IPS DF 6.9 (cell line): Measurements from ENCODE around the gene STAM2.
A peak's percentile ranks its signal among the peaks of the same experiment; 100 is the strongest.
"Not testable (repeated sequence)": the region's sequence is repeated elsewhere in the genome, so short reads cannot be mapped to it uniquely, and the experiment has no call there.

Source experiments
- DNase-seq: peaks from one replicate; pipeline ENCODE4 v3.0.0-alpha.2; 2013; ENCODE audit warnings: low read depth, low spot score
- H3K27ac ChIP-seq: one replicate; pipeline ENCODE4 v1.5.1; 2013; ENCODE audit warnings: low read length, control low read depth
- H3K27me3 ChIP-seq: 2 replicates; pipeline ENCODE4 v1.6.1; 2013; ENCODE audit warnings: mild to moderate bottlenecking, low read length; ENCODE audit not compliant: control insufficient read depth, insufficient read depth
- H3K36me3 ChIP-seq: 2 replicates; pipeline ENCODE4 v1.6.1; 2013; ENCODE audit warnings: low read length; ENCODE audit not compliant: control insufficient read depth, insufficient read depth
- H3K4me1 ChIP-seq: 2 replicates; pipeline ENCODE4 v1.6.1; 2013; ENCODE audit warnings: low read length; ENCODE audit not compliant: control insufficient read depth, insufficient read depth
- H3K4me3 ChIP-seq: 2 replicates; pipeline ENCODE4 v1.5.1; 2013; ENCODE audit warnings: mild to moderate bottlenecking, low read length
- H3K9me3 ChIP-seq: 2 replicates; pipeline ENCODE4 v1.6.1; 2013; ENCODE audit warnings: low read length, inconsistent platforms; ENCODE audit not compliant: control insufficient read depth, insufficient read depth
- WGBS: extraction: QIAGEN DNeasy Blood & Tissue Kit; methylation state at CpG from one replicate; pipeline ENCODE4 v1.1.7; 2013; ENCODE audit warnings: mixed read lengths, missing lambda C conversion rate; ENCODE audit not compliant: insufficient read length, insufficient coverage; 5-methylcytosine and 5-hydroxymethylcytosine counted together

STAM2 gene

GRCh38 chr2:152197508-152198284, 22.1 kb upstream of the STAM2 start:
- H3K4me3 ChIP-seq, H3K27me3 ChIP-seq, H3K9me3 ChIP-seq, H3K27ac ChIP-seq, H3K4me1 ChIP-seq, DNase-seq, H3K36me3 ChIP-seq: not testable (repeated sequence)
- no CpG with 5 or more reads among the region's 1 CpG for WGBS

GRCh38 chr2:152189622-152190495, 14.3 kb upstream of the STAM2 start:
- Histone ChIP-seq H3K4me3 (no peak overlapping the region), H3K36me3 (no peaks in the 10 kb centered on the region), H3K9me3 (no peaks in the 10 kb centered on the region), H3K4me1 (no peaks in the 10 kb centered on the region), H3K27ac (no peak overlapping the region), H3K27me3 (peaks cover 2% of the 10 kb centered on the region; the same call in 1 of the 2 replicates)
- WGBS = no CpG with 5 or more reads among the region's 8 CpGs
- DNase-seq = no peak

DNA sequence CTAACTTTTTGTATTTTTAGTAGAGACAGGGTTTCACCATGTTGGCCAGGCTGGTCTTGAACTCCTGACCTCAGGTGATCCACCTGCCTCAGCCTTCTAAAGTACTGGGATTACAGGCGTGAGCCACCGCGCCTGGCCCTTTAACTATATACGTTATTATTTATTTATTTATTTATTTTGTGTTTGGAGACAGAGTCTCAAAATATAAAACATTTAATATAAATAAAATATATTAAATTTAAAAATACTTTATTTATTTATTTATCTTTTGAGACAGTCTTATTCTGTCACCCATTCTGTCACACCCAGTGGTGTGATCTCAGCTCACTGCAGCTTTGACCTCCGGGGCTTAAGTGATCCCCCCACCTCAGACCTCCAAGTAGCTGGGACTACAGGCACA, 11.2 kb upstream of the STAM2 start:
- not testable (repeated sequence) for H3K36me3 ChIP-seq, H3K4me3 ChIP-seq
- no CpG with 5 or more reads among the region's 5 CpGs for WGBS

DNA sequence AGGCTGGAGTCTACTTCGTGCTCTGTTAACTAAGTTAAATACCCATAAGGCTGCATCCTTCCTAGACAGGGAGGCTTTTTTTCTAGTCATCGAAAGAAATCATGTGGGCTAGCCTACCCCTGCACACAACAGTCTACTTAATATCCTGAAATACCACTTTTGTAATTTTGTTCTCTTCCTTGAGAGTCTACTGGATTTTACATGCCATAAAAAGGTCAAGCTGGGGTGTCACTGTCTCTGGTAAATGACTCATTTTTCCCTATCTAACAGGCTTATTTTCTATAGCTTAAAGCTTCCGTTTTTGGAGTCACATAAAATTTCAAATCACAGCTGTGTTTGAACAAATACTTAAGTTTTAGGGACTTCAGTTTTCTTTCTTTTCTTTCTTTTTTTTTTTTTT, 10.7 kb upstream of the STAM2 start:
- Histone ChIP-seq H3K4me1 (no peaks in the 10 kb centered on the region), H3K36me3 (no peaks in the 10 kb centered on the region), H3K4me3 (no peak overlapping the region), H3K9me3 (no peaks in the 10 kb centered on the region; the same call in 1 of the 2 replicates), H3K27me3 (peaks cover 2% of the 10 kb centered on the region; the same call in 1 of the 2 replicates), H3K27ac (no peak overlapping the region)
- DNase-seq = no peak
- WGBS = no CpG with 5 or more reads among the region's 3 CpGs

More for the DNA sequence above, 11.2 kb upstream of the STAM2 start:
- not testable (repeated sequence) for H3K27me3 ChIP-seq, H3K4me1 ChIP-seq, DNase-seq, H3K27ac ChIP-seq, H3K9me3 ChIP-seq

- DNase-seq = no peak
- H3K4me3 ChIP-seq = no peak overlapping the region
- no peaks in the 10 kb centered on the region for H3K36me3 ChIP-seq
- no peak overlapping the region for H3K27ac ChIP-seq
- no peaks in the 10 kb centered on the region; the same call in 1 of the 2 replicates for H3K9me3 ChIP-seq
- no CpG with 5 or more reads among the region's 1 CpG for WGBS
- H3K27me3 ChIP-seq = peaks cover 2% of the 10 kb centered on the region; the same call in 1 of the 2 replicates
- H3K4me1 ChIP-seq = no peaks in the 10 kb centered on the region
Observed at GRCh38 chr2:152183401-152184073, 8.0 kb upstream of the STAM2 start.

- not testable (repeated sequence) for H3K4me3 ChIP-seq, DNase-seq, H3K4me1 ChIP-seq, H3K36me3 ChIP-seq, H3K27me3 ChIP-seq, H3K9me3 ChIP-seq, H3K27ac ChIP-seq
- WGBS = no CpG with 5 or more reads among the region's 7 CpGs
Observed at GRCh38 chr2:152177667-152178066, 2.1 kb upstream of the STAM2 start.

DNA sequence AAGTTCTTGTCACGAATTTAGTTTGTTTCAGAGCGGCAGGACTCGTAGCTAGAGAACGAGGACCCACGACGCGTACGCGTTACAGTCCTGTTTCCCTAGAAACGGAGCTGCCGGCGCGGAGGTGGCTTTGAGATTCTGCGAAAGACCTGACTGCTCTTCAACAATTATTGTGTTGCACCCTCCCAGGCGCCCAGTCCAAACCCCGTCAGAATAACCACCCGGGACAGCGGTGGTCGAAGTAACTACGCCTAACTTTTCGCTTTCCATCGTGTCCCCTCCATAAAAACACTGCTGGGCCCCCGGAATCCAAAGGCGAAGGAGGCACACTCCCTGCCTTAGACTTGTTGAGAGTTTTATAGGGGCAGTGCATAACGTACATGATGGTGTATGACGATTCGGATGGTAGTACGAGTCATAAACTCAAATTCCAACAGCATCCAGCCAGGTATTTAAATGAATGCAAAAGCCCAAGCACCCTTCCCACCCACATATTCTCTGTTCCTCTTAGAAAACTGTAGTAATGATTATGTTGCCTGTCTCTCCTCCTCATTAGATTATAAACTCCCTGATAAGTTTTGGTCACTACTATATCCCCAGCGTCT, 651 bp upstream of the STAM2 start:
- H3K9me3 ChIP-seq = no peaks in the 10 kb centered on the region
- DNase-seq = no peak
- no peaks in the 10 kb centered on the region for H3K4me1 ChIP-seq
- no peak overlapping the region for H3K27ac ChIP-seq
- peak overlapping the region; percentile 89; the same call in 1 of the 2 replicates for H3K4me3 ChIP-seq
- no peaks in the 10 kb centered on the region for H3K36me3 ChIP-seq
- WGBS = no CpG with 5 or more reads among the region's 29 CpGs
- no peaks in the 10 kb centered on the region for H3K27me3 ChIP-seq

DNA sequence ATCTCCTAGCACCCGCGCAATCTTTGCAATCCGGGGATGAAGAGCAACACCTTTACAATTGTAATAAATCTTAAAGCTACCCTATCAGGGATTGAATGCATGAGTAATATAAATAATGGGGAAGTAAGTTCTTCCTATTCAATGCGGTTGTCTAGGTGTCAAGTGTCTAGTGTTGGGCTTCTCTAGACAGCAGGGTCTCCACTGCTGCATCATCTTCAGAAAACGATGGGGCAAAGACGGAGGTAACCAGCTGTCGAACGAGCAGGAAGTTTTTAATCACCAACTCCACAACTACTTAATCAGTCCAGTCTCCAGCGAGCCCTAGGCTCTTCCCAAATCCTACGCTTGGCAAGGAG, 573 bp downstream of the STAM2 start:
- Histone ChIP-seq H3K36me3 (no peaks in the 10 kb centered on the region), H3K27ac (no peak overlapping the region)

GRCh38 chr2:152174574-152174973, 989 bp downstream of the STAM2 start:
- no peaks in the 10 kb centered on the region for H3K36me3 ChIP-seq
- no peaks in the 10 kb centered on the region for H3K27me3 ChIP-seq
- peak overlapping the region; percentile 89; the same call in 1 of the 2 replicates for H3K4me3 ChIP-seq
- no peak overlapping the region for H3K27ac ChIP-seq
- WGBS = no CpG with 5 or more reads among the region's 7 CpGs
- H3K9me3 ChIP-seq = no peaks in the 10 kb centered on the region
- no peak for DNase-seq
- no peaks in the 10 kb centered on the region for H3K4me1 ChIP-seq

More for the DNA sequence above, 573 bp downstream of the STAM2 start:
- no peaks in the 10 kb centered on the region for H3K9me3 ChIP-seq
- H3K4me1 ChIP-seq = no peaks in the 10 kb centered on the region
- H3K4me3 ChIP-seq = peak overlapping the region; percentile 89; the same call in 1 of the 2 replicates
- no CpG with 5 or more reads among the region's 10 CpGs for WGBS
- no peaks in the 10 kb centered on the region for H3K27me3 ChIP-seq
- DNase-seq = no peak

DNA sequence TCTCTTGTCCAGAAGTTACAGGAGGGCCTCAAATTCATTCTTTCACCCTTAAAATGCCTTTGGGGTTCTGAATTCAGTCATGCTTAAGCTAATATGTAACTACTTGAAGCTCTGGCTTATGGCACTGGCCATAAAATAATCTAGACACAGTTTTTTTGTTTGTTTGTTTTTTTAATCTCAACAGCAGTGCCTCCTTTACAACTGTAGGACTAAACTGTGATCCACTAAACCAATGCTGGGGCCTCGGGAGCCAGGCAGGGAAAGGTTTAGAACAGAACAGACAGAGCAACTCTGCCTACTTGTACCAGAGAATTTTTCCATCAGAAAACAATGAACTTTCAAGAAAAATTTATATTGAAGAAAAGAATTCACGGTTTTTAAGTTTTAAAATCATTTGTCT, 1.7 kb downstream of the STAM2 start:
- Histone ChIP-seq H3K27me3 (no peaks in the 10 kb centered on the region), H3K4me3 (no peak overlapping the region), H3K9me3 (no peaks in the 10 kb centered on the region), H3K27ac (no peak overlapping the region), H3K36me3 (no peaks in the 10 kb centered on the region), H3K4me1 (no peaks in the 10 kb centered on the region)
- WGBS = no CpG with 5 or more reads among the region's 2 CpGs
- no peak for DNase-seq
